ENCODE measurements around the gene KCNMB1. TPM values are rescaled to one million over a fixed set of nuclear protein-coding genes. Genes with fewer than 3 reads are reported as not detected.

The KCNMB1 gene
- total RNA-seq, 2 experiments from 2014 or later, result not detected

DNA sequence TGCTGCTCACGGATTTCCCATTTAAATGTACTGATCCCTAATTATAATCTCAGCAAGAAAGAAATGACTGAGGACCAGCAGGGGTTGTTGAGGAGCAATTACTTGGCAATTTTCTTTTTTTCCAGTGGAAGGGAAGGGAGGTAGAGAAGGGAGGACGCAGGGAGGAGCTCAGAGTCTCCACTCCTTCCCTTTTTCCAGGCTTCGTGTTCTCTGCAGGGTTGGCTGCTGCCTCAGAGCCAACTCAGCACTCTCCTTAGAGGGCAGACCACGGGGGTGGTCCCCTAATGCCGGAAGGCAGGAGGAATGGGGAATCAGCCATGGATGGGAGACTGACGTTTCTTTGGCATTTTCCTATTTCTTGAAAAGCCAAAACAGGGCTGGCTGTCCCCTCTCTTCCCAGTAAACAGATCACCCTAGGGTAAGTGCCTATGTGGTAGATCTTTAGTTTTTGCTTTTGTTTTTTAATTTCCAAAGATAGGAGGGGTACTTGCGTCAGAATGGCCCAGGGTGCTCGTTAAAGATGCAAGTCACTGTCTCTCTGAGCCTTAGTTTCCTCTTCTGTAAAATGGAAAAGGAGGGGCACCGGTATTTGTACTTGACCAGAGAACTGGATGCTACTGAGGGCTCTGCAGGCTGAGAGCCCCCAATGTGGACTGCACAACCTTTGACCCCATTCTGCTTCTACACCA is 52.0 kb downstream of the KCNMB1 start:
- POLR2A ChIA-PET, result no interaction called here
- peaks cover 61% of the 10 kb centered on the region for H3K4me1 Mint-ChIP-seq (ENCODE audit: low read depth)
- intact Hi-C loops (cut with micrococcal nuclease), result loop anchor here (5.0 to 10.0 kb wide), 2 partner anchors 85 to 682 kb away; no protein-coding TSS in a partner anchor

DNA sequence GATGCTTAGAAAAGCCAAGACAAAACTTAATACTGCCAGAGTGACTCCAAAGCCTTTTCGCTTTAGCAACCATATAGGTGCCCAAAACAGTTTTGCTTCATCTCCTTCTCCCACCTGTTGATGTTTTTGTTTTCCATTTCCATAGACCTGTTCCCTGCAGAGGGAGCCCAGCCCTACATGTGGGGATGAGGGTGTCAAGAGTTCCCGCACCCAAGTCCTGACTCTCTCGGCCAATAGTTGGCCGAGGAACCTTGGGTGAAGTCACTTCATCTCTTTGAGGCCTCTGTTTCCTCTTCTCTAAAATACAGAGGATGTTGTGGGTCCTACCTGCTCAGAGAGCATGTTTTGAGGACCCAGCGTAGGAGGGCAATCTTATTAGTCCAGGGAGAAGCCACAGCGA is 53.1 kb downstream of the KCNMB1 start:
- Mint-ChIP-seq H3K27ac (peak overlapping the region; percentile 78), H3K4me1 (ENCODE audit: low read depth) (peaks cover 66% of the 10 kb centered on the region), H3K36me3 (no peaks in the 10 kb centered on the region), H3K9me3 (no peaks in the 10 kb centered on the region), H3K27me3 (no peaks in the 10 kb centered on the region), H3K4me3 (peak overlapping the region; percentile 59)
- intact Hi-C loops (cut with micrococcal nuclease), result loop anchor here (5.0 to 10.0 kb wide), 2 partner anchors 86 to 681 kb away; no protein-coding TSS in a partner anchor
- no peak for DNase-seq
- ChIA-PET CTCF (interaction anchor here (8.0 to 10.4 kb wide), 2 partner anchors 65 to 110 kb away, joined by 221 to 290 read pairs; no protein-coding TSS in a partner anchor), POLR2A (no interaction called here)

More for the DNA sequence above, 52.0 kb downstream of the KCNMB1 start:
- DNase-seq, result no peak
- Mint-ChIP-seq H3K4me3 (no peak overlapping the region), H3K36me3 (no peaks in the 10 kb centered on the region), H3K27ac (no peak overlapping the region), H3K9me3 (no peaks in the 10 kb centered on the region), H3K27me3 (no peaks in the 10 kb centered on the region)
- CTCF ChIA-PET, result interaction anchor here (0.6 to 10.4 kb wide), 8 partner anchors 23 to 111 kb away, joined by 3 to 290 read pairs (median 24); partner anchors contain the start of gene LCP2

DNA sequence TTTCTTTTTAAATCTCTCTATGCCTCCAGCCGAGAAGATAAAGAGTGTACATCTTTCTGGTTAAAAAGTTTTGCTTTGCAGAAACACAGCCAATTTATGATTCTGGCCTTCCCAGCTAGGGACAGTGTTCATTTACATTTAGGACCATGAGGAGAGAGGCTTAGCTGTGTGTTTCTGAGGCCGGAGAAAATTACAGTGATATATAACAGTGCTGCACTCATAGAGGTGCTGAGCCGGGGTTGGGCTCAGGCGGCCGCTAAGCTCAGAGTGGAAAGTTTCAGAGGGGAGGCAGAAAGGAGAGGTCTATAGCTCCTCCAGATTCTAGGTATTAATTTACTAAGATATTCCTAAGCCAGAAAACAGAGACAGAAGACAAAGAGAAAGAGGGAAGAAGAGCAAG is 54.5 kb downstream of the KCNMB1 start:
- CTCF ChIA-PET, result interaction anchor here (0.7 to 5.6 kb wide), 18 partner anchors 21 to 648 kb away, joined by 3 to 131 read pairs (median 6); partner anchors contain the start of gene LCP2
- peak; percentile 51 for DNase-seq
- H3K9me3 Mint-ChIP-seq, result no peaks in the 10 kb centered on the region
- POLR2A ChIA-PET, result interaction anchor here (1.1 to 6.1 kb wide), 10 partner anchors 22 to 98 kb away, joined by 3 to 144 read pairs (median 8); partner anchors contain the start of gene LCP2
- no peak overlapping the region for H3K27ac Mint-ChIP-seq
- intact Hi-C loops (cut with micrococcal nuclease), result loop anchor here (5.0 to 10.0 kb wide), 4 partner anchors 88 to 680 kb away; no protein-coding TSS in a partner anchor
- H3K4me3 Mint-ChIP-seq, result peak overlapping the region; percentile 66
- H3K27me3 Mint-ChIP-seq, result no peaks in the 10 kb centered on the region
- H3K4me1 Mint-ChIP-seq (ENCODE audit: low read depth), result peaks cover 66% of the 10 kb centered on the region
- H3K36me3 Mint-ChIP-seq, result no peaks in the 10 kb centered on the region

DNA sequence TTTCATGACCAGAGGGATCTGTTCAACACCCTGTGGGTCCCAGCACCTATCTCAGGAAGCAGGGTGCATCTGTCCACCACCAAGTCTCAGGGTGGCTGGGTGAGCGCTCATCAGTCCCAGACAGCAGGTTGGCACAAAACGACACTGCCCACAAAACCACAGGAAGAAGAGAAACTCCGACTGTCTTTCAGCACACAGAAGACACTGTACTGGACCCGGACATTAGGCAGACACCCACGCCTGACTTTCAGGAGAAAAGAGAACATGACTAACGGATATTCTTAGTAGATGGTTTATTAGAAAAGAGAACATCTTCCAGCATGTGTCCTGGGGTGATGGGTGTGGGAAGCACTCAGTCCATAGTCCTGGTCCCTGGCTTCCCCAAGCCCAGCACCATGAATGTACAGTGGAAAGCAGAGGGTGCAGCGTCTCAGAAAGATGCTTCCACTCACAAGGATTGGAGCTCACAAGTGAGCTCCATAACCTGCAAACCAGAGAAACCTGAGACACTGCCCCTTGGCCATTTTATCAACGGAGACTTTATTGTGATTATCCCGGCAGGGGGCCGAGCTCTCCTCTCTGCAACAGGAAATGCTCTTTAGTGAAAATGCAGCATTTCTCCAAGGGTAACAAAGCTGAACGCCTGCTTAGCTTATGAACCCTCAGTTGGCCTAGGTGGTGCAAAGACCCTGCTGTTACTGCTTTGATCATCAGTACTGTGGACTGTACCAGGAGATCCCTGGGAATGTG is 55.8 kb downstream of the KCNMB1 start:
- Mint-ChIP-seq H3K4me3 (peak overlapping the region; percentile 66), H3K9me3 (no peaks in the 10 kb centered on the region), H3K4me1 (ENCODE audit: low read depth) (peaks cover 62% of the 10 kb centered on the region), H3K27ac (no peak overlapping the region), H3K27me3 (no peaks in the 10 kb centered on the region), H3K36me3 (no peaks in the 10 kb centered on the region)
- intact Hi-C loops (cut with micrococcal nuclease), result loop anchor here (1.0 to 10.0 kb wide), 5 partner anchors 66 to 679 kb away; no protein-coding TSS in a partner anchor
- ChIA-PET POLR2A (interaction anchor here (1.1 to 6.1 kb wide), 10 partner anchors 21 to 97 kb away, joined by 3 to 144 read pairs (median 8); partner anchors contain the start of gene LCP2), CTCF (interaction anchor here (0.9 to 5.6 kb wide), 15 partner anchors 20 to 110 kb away, joined by 3 to 131 read pairs (median 9); partner anchors contain the start of gene LCP2)
- DNase-seq, result peak; percentile 86

DNA sequence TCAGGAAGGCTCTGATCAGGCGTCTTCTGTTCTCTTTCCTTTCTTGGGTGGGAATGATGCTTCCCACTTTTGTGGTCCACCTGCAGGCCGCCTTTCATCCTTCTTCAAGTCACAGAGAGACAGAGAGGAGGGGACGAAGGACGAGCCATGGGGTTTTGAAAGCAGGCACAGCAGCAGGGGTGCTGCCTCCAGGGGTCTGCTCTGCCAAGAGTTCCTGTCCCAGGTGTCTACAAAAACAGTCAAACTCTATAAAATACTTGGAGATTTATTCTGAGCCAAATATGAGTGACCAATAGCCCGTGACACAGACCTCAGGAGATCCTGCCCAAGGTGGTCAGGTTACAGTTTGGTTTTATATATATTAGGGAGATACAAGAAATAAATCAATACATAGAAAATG is 57.1 kb downstream of the KCNMB1 start:
- H3K27ac Mint-ChIP-seq, result no peak overlapping the region
- H3K4me1 Mint-ChIP-seq (ENCODE audit: low read depth), result peaks cover 52% of the 10 kb centered on the region
- H3K4me3 Mint-ChIP-seq, result no peak overlapping the region
- no peak for DNase-seq
- H3K9me3 Mint-ChIP-seq, result no peaks in the 10 kb centered on the region
- no peaks in the 10 kb centered on the region for H3K27me3 Mint-ChIP-seq
- intact Hi-C loops (cut with micrococcal nuclease), result loop anchor here (5.0 to 10.0 kb wide), 3 partner anchors 240 to 677 kb away; no protein-coding TSS in a partner anchor
- CTCF ChIA-PET, result interaction anchor here (1.6 to 5.6 kb wide), 10 partner anchors 18 to 106 kb away, joined by 5 to 131 read pairs (median 14); partner anchors contain the start of gene LCP2
- POLR2A ChIA-PET, result interaction anchor here (0.6 to 6.1 kb wide), 13 partner anchors 13 to 86 kb away, joined by 3 to 144 read pairs (median 13); partner anchors contain the start of gene LCP2
- H3K36me3 Mint-ChIP-seq, result no peaks in the 10 kb centered on the region

DNA sequence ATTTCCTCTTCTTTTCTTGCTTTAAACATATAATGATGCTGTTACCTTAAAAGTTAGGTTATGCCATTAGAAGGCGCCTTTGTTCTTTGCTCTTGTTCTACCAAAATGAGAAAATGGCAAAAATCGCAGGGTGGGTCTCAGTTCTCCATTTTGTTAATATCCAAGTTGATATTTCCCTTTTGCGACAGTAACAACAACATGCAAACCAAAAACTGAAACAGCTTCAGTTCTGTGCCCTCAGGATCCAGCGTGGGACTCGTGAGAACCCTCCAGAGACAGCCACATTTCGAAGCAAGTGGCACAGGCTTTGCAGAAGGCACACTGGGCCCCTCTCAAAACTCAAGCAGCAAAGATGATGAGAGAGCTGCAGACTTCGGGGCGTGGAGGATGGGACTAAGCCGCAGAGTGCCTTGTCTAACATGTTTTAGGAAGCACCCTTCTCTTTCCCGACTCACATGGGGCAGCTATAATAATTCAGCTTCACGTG is 58.6 kb downstream of the KCNMB1 start:
- DNase-seq, result peak; percentile 50
- Mint-ChIP-seq H3K36me3 (no peaks in the 10 kb centered on the region), H3K27ac (no peak overlapping the region), H3K9me3 (no peaks in the 10 kb centered on the region), H3K4me1 (ENCODE audit: low read depth) (peaks cover 38% of the 10 kb centered on the region), H3K4me3 (no peak overlapping the region), H3K27me3 (no peaks in the 10 kb centered on the region)
- intact Hi-C loops (cut with micrococcal nuclease), result loop anchor here (1.0 to 10.0 kb wide), 7 partner anchors 17 to 676 kb away; partner anchors contain the start of gene LCP2
- ChIA-PET CTCF (interaction anchor here (1.0 to 5.6 kb wide), 10 partner anchors 12 to 104 kb away, joined by 4 to 131 read pairs (median 7); partner anchors contain the start of gene LCP2), POLR2A (interaction anchor here (0.8 to 6.1 kb wide), 10 partner anchors 11 to 1056 kb away, joined by 3 to 144 read pairs (median 17); partner anchors contain the start of gene LCP2)

DNA sequence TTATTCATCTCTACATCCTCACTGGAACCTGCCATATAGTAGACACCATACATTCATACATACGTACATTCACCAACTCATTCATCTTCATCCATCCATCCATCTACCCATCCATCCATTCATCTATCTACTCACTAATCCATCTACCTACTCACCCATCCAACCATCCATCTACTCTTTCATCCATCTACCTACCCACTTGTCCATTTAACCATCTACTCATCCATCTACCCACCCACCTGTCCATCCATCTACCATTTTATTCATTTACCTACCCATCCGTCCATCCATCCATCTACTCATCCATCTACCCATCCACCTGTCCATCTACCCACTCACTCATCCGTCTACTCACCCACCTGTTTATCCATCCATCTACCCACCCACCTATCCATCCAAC is 59.6 kb downstream of the KCNMB1 start:
- CTCF ChIA-PET, result interaction anchor here (1.2 to 2.5 kb wide), 3 partner anchors 10 to 33 kb away, joined by 3 to 36 read pairs (median 4); partner anchors contain the start of gene LCP2
- H3K27me3 Mint-ChIP-seq, result no peaks in the 10 kb centered on the region
- H3K27ac Mint-ChIP-seq, result no peak overlapping the region
- POLR2A ChIA-PET, result interaction anchor here (1.2 to 6.1 kb wide), 3 partner anchors 11 to 50 kb away, joined by 4 to 144 read pairs (median 5); partner anchors contain the start of gene LCP2
- peaks cover 33% of the 10 kb centered on the region for H3K4me1 Mint-ChIP-seq (ENCODE audit: low read depth)
- intact Hi-C loops (cut with micrococcal nuclease), result no loop called here
- H3K4me3 Mint-ChIP-seq, result no peak overlapping the region
- no peaks in the 10 kb centered on the region for H3K9me3 Mint-ChIP-seq
- no peaks in the 10 kb centered on the region for H3K36me3 Mint-ChIP-seq
- DNase-seq, result no peak

DNA sequence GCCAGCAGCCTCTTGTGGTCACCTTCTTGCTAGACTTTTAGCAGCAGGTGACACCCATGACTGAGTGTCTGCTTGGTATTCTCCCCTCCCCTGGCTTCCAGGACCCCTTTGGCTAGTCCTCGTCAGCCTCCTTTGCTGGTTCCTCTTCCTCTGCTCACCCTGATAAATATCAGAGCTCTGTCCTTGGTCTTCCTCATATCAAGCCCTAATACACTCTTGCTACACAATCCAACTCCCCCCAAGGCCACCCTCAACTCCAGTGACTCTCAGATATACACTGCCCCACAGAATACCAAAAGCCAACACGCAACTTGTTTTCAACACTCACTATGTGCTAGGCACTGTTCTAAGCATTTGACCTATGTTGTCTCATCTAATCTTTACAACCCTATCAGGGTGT is 61.3 kb downstream of the KCNMB1 start:
- Mint-ChIP-seq H3K9me3 (no peaks in the 10 kb centered on the region), H3K27ac (no peak overlapping the region), H3K4me1 (ENCODE audit: low read depth) (peaks cover 16% of the 10 kb centered on the region), H3K4me3 (no peak overlapping the region), H3K36me3 (no peaks in the 10 kb centered on the region), H3K27me3 (no peaks in the 10 kb centered on the region)
- CTCF ChIA-PET, result interaction anchor here (1.2 to 1.5 kb wide), 3 partner anchors 11 to 59 kb away, joined by 3 to 6 read pairs (median 5); no protein-coding TSS in a partner anchor
- POLR2A ChIA-PET, result interaction anchor here (1.0 kb wide), 1 partner anchor 36 kb away, joined by 3 read pairs; no protein-coding TSS in a partner anchor
- no peak for DNase-seq
- intact Hi-C loops (cut with micrococcal nuclease), result no loop called here

DNA sequence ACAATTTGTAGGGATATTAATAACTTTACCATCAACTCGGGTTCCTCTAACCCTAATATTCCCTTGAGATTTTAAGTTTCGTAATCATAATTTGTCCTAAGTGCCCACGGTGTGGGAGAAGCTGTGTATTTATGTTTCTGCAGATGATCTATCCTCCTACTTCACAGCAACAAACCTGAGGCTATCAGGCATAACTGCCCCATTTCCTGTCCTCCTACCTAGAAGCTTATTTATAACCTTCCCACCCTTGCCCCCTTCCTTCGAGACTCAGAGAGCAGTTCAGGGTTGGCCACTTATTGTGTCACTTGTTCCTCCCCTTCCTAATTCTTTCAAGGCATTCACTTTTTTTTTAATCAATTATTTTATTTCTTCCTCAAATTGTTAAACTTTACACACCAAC is 62.0 kb downstream of the KCNMB1 start:
- intact Hi-C loops (cut with micrococcal nuclease), result no loop called here
- H3K27me3 Mint-ChIP-seq, result no peaks in the 10 kb centered on the region
- H3K4me1 Mint-ChIP-seq (ENCODE audit: low read depth), result peaks cover 9% of the 10 kb centered on the region
- no peaks in the 10 kb centered on the region for H3K36me3 Mint-ChIP-seq
- no peak overlapping the region for H3K4me3 Mint-ChIP-seq
- H3K27ac Mint-ChIP-seq, result no peak overlapping the region
- ChIA-PET CTCF (interaction anchor here (0.8 to 1.5 kb wide), 2 partner anchors 12 to 60 kb away, joined by 3 to 6 read pairs; no protein-coding TSS in a partner anchor), POLR2A (interaction anchor here (1.0 kb wide), 1 partner anchor 36 kb away, joined by 3 read pairs; no protein-coding TSS in a partner anchor)
- no peak for DNase-seq
- H3K9me3 Mint-ChIP-seq, result no peaks in the 10 kb centered on the region

Measured in activated CD4-positive, alpha-beta memory T cell treated with anti-CD3 and anti-CD28 coated beads for 36 hours (primary cell).